Measurements from ENCODE around the gene METTL15.
"Not testable (repeated sequence)": the region's sequence is repeated elsewhere in the genome, so short reads cannot be mapped to it uniquely, and the experiment has no call there.

Gene METTL15

DNA sequence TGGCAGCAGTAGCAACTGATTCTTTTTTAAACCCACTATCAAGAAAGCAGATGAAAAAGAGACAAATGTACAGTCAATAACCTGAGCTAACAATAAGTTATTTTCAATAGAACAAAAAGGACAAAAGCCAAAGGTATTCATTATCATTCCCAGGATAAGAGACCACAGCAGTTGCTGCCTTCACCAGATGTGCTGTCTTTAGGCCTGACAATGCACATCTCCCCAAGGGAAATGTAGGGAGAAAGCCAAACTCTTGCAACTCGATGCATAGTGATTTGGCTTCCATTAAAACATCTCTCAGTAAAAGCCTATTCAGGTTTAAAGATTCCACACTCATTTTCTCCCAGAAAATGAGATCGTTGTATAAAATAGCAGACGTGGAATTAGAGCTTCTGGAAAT is 210.7 kb downstream of the METTL15 start:
- H3K4me3 ChIP-seq (ENCODE audit: low read depth in 1 of 2, low read length in 2 of 2) = no peak overlapping the region
- no peak overlapping the region for H3K27ac ChIP-seq (ENCODE audit: low read depth, low read length)
- no peaks in the 10 kb centered on the region for H3K27me3 ChIP-seq (ENCODE audit: control insufficient read depth in 1 of 2, insufficient read depth in 2 of 2, low read length in 2 of 2)
- H3K36me3 ChIP-seq (ENCODE audit: control insufficient read depth in 1 of 2, insufficient read depth in 2 of 2, low read length in 2 of 2) = peaks cover 0 to 6% of the 10 kb centered on the region in 2 donors
- no peaks in the 10 kb centered on the region for H3K4me1 ChIP-seq (ENCODE audit: control insufficient read depth in 1 of 2, insufficient read depth in 2 of 2, low read length in 2 of 2)
- H3K9ac ChIP-seq (ENCODE audit: low read depth in 1 of 2, low read length in 2 of 2) = no peak overlapping the region
- no peaks in the 10 kb centered on the region for H3K9me3 ChIP-seq (ENCODE audit: control insufficient read depth in 1 of 2, low read length in 2 of 2)

DNA sequence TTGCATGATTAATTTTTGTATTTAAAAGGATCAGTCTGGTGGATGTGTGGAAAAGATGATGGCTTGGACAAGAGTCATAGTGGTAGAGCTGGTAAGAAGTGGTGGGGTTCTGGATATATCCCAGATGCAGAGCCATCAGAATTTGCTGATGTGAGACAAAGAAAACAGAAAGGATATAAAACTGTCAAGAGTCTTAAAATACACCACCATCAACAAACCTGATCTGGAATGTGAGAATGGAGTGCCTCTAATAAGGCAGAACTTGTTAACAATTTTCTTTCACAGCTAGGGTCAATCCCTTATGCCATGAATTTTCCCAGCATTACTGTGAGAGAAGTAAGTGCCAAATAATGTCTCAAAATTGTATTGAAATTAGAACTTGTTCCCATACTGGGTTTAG is 215.4 kb downstream of the METTL15 start:
- no peaks in the 10 kb centered on the region for H3K27me3 ChIP-seq (ENCODE audit: control insufficient read depth in 1 of 2, insufficient read depth in 2 of 2, low read length in 2 of 2)
- no peak overlapping the region for H3K9ac ChIP-seq (ENCODE audit: low read depth in 1 of 2, low read length in 2 of 2)
- no peaks in the 10 kb centered on the region for H3K4me1 ChIP-seq (ENCODE audit: control insufficient read depth in 1 of 2, insufficient read depth in 2 of 2, low read length in 2 of 2)
- H3K36me3 ChIP-seq (ENCODE audit: control insufficient read depth in 1 of 2, insufficient read depth in 2 of 2, low read length in 2 of 2) = no peaks in the 10 kb centered on the region
- H3K4me3 ChIP-seq (ENCODE audit: low read depth in 1 of 2, low read length in 2 of 2) = no peak overlapping the region
- no peak overlapping the region for H3K27ac ChIP-seq (ENCODE audit: low read depth, low read length)
- no peaks in the 10 kb centered on the region for H3K9me3 ChIP-seq (ENCODE audit: control insufficient read depth in 1 of 2, low read length in 2 of 2)

DNA sequence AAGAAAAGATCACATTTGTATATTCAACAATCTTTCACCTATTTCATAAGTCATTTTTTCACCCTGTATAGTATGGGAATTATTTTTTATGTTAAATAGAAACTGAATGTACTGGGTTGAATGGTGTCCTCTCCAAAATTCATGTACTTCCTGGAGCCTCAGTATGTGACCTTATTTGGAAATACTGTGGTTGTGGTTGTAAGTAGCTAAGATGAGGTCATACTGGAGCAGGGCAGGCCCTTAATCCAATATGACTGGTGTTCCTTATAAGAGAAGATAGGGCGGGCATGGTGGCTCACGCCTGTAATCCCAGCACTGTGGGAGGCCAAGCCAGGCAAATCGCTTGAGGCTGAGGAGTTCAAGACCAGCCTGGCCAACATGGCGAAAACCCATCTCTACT is 224.2 kb downstream of the METTL15 start:
- H3K9ac ChIP-seq (ENCODE audit: low read depth in 1 of 2, low read length in 2 of 2); H3K9me3 ChIP-seq (ENCODE audit: control insufficient read depth in 1 of 2, low read length in 2 of 2); H3K36me3 ChIP-seq (ENCODE audit: control insufficient read depth in 1 of 2, insufficient read depth in 2 of 2, low read length in 2 of 2); H3K27me3 ChIP-seq (ENCODE audit: control insufficient read depth in 1 of 2, insufficient read depth in 2 of 2, low read length in 2 of 2); H3K4me1 ChIP-seq (ENCODE audit: control insufficient read depth in 1 of 2, insufficient read depth in 2 of 2, low read length in 2 of 2); H3K27ac ChIP-seq (ENCODE audit: low read depth, low read length); H3K4me3 ChIP-seq (ENCODE audit: low read depth in 1 of 2, low read length in 2 of 2): not testable (repeated sequence)

DNA sequence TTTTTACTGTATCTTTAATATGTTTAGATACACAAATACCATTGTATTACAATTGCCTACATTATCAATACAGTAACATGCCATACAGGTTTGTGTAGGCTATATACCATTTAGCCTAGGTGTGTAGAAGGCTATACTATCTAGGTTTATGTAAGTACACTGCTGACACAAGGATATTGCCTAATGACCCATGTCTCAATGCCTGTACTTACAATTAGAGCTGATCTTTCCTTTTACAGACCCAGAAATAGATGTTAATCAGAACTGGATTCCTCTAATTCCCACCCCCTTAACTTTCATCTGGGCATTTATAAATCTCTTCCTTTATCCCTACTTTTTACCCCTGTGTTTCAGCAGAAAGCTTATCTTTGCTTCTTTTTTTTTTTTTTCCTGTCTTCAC is 229.5 kb downstream of the METTL15 start:
- Histone ChIP-seq H3K36me3 (ENCODE audit: control insufficient read depth in 1 of 2, insufficient read depth in 2 of 2, low read length in 2 of 2) (no peaks in the 10 kb centered on the region), H3K4me3 (ENCODE audit: low read depth in 1 of 2, low read length in 2 of 2) (no peak overlapping the region), H3K27me3 (ENCODE audit: control insufficient read depth in 1 of 2, insufficient read depth in 2 of 2, low read length in 2 of 2) (no peaks in the 10 kb centered on the region), H3K9ac (ENCODE audit: low read depth in 1 of 2, low read length in 2 of 2) (no peak overlapping the region), H3K9me3 (ENCODE audit: control insufficient read depth in 1 of 2, low read length in 2 of 2) (peaks cover 4 to 7% of the 10 kb centered on the region in 2 donors), H3K27ac (ENCODE audit: low read depth, low read length) (no peak overlapping the region), H3K4me1 (ENCODE audit: control insufficient read depth in 1 of 2, insufficient read depth in 2 of 2, low read length in 2 of 2) (no peaks in the 10 kb centered on the region)

DNA sequence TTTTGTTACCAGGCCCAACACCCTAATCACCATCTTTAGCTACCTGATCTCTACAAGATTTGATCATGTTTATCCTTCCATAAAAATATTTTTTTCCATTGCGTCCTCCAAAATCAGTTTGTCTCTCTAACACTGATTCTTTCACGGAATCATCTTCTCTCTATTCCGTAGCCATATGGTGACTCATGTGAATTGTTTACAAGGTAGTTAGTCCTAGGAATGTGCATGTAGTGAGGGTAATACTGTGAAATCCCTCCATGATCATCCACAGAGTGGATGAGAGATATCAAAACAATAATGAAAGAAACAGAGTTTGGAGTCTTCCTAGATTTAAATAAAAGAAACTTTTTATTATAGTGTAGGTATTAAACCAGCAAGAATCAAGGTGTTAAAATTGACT is 230.2 kb downstream of the METTL15 start:
- H3K4me3 ChIP-seq (ENCODE audit: low read depth in 1 of 2, low read length in 2 of 2) = no peak overlapping the region
- H3K4me1 ChIP-seq (ENCODE audit: control insufficient read depth in 1 of 2, insufficient read depth in 2 of 2, low read length in 2 of 2) = no peaks in the 10 kb centered on the region
- H3K27me3 ChIP-seq (ENCODE audit: control insufficient read depth in 1 of 2, insufficient read depth in 2 of 2, low read length in 2 of 2) = no peaks in the 10 kb centered on the region
- H3K9ac ChIP-seq (ENCODE audit: low read depth in 1 of 2, low read length in 2 of 2) = no peak overlapping the region
- H3K27ac ChIP-seq (ENCODE audit: low read depth, low read length) = no peak overlapping the region
- H3K9me3 ChIP-seq (ENCODE audit: control insufficient read depth in 1 of 2, low read length in 2 of 2) = peaks cover 4 to 7% of the 10 kb centered on the region in 2 donors
- H3K36me3 ChIP-seq (ENCODE audit: control insufficient read depth in 1 of 2, insufficient read depth in 2 of 2, low read length in 2 of 2) = no peaks in the 10 kb centered on the region

DNA sequence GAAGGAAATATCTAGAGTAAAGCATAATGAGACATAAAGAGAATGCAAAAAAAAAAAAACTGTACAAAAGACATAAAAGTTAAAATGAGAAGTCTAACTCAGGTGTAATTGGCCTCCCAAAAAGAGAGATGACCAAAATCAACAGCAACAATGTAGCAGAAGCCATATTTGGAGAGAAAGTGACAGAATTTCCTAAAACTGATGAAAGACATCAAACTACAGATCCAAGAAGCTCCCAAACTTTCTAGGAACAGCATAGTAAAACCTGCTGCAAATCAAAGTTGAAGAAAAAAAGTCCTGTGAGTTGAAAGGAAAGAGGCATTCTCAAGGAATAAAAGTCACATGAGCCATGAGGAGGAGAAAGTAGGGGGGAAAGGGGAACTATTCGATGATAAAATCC is 231.3 kb downstream of the METTL15 start:
- H3K4me3 ChIP-seq (ENCODE audit: low read depth in 1 of 2, low read length in 2 of 2) = no peak overlapping the region
- H3K4me1 ChIP-seq (ENCODE audit: control insufficient read depth in 1 of 2, insufficient read depth in 2 of 2, low read length in 2 of 2) = no peaks in the 10 kb centered on the region

DNA sequence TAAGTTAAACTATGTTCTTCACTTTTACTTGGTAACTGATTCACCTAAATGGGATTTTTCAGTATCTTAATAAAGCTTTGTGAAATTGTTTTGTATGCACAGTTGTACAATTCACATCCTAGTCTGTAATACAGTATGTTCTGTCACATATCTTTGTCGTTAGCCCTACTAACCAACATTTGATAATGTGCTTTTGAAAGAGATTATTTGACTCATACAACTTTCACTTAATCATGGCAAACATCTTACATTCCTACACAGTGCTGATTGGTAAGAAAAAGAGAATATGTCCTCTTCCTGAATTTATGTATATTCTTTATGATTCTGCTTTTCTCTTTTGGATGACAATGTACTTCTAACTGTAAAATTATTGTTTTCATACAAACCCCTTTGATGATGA is 234.5 kb downstream of the METTL15 start:
- Histone ChIP-seq H3K27ac (ENCODE audit: low read depth, low read length) (no peak overlapping the region), H3K36me3 (ENCODE audit: control insufficient read depth in 1 of 2, insufficient read depth in 2 of 2, low read length in 2 of 2) (no peaks in the 10 kb centered on the region)

More for the DNA sequence above, 231.3 kb downstream of the METTL15 start:
- Histone ChIP-seq H3K9me3 (ENCODE audit: control insufficient read depth in 1 of 2, low read length in 2 of 2) (peaks cover 4 to 7% of the 10 kb centered on the region in 2 donors), H3K9ac (ENCODE audit: low read depth in 1 of 2, low read length in 2 of 2) (no peak overlapping the region), H3K27ac (ENCODE audit: low read depth, low read length) (no peak overlapping the region), H3K27me3 (ENCODE audit: control insufficient read depth in 1 of 2, insufficient read depth in 2 of 2, low read length in 2 of 2) (no peaks in the 10 kb centered on the region), H3K36me3 (ENCODE audit: control insufficient read depth in 1 of 2, insufficient read depth in 2 of 2, low read length in 2 of 2) (no peaks in the 10 kb centered on the region)

DNA sequence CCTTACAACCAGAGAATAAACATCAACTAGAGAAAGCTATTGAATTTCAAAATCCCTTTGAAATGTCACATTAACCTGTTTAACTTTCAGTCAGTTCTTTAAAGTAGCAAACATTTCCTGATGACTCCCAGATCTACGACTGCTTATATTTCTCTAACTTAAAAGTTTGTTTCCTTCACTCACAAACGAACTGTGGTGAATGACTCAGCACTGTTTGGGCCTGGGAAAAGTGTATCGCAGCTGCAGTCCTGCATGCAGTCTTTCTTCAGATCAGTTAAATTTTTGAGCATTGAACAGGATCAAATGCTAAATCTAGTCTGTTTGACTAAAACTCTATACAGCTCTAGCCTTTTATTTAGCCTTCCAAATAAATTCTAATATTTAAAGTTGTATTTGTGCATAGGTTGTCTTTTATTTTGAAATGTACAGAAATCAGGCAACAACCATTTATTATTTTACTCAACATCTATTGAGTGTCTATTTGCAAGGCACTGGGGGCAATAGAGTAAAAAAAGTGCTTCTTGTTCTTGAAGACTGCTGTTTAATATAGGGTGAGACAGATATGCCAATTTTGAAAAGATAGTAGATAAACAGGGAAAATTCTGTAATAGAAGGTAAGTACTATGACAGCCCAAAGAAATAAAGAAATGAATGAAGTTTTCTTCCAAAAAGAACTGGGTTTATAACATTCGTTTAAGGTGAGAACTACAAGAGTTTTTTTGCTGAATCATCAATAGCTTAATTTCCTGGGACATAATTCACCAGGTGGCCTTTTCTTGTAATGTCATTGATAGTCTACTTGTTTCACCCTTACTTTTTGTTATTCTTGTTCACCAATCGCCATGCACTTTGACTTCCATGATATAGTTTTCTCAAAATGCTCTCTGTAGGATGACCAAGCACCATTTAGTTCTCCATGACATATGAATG is 235.4 kb downstream of the METTL15 start:
- Histone ChIP-seq H3K9ac (ENCODE audit: low read depth in 1 of 2, low read length in 2 of 2) (no peak overlapping the region), H3K27me3 (ENCODE audit: control insufficient read depth in 1 of 2, insufficient read depth in 2 of 2, low read length in 2 of 2) (no peaks in the 10 kb centered on the region), H3K36me3 (ENCODE audit: control insufficient read depth in 1 of 2, insufficient read depth in 2 of 2, low read length in 2 of 2) (no peaks in the 10 kb centered on the region), H3K27ac (ENCODE audit: low read depth, low read length) (no peak overlapping the region), H3K4me3 (ENCODE audit: low read depth in 1 of 2, low read length in 2 of 2) (no peak overlapping the region), H3K9me3 (ENCODE audit: control insufficient read depth in 1 of 2, low read length in 2 of 2) (peaks cover 4 to 7% of the 10 kb centered on the region in 2 donors), H3K4me1 (ENCODE audit: control insufficient read depth in 1 of 2, insufficient read depth in 2 of 2, low read length in 2 of 2) (no peaks in the 10 kb centered on the region)

More for the DNA sequence above, 234.5 kb downstream of the METTL15 start:
- Histone ChIP-seq H3K4me3 (ENCODE audit: low read depth in 1 of 2, low read length in 2 of 2) (no peak overlapping the region), H3K27me3 (ENCODE audit: control insufficient read depth in 1 of 2, insufficient read depth in 2 of 2, low read length in 2 of 2) (no peaks in the 10 kb centered on the region), H3K9me3 (ENCODE audit: control insufficient read depth in 1 of 2, low read length in 2 of 2) (peaks cover 4 to 7% of the 10 kb centered on the region in 2 donors), H3K4me1 (ENCODE audit: control insufficient read depth in 1 of 2, insufficient read depth in 2 of 2, low read length in 2 of 2) (no peaks in the 10 kb centered on the region), H3K9ac (ENCODE audit: low read depth in 1 of 2, low read length in 2 of 2) (no peak overlapping the region)

DNA sequence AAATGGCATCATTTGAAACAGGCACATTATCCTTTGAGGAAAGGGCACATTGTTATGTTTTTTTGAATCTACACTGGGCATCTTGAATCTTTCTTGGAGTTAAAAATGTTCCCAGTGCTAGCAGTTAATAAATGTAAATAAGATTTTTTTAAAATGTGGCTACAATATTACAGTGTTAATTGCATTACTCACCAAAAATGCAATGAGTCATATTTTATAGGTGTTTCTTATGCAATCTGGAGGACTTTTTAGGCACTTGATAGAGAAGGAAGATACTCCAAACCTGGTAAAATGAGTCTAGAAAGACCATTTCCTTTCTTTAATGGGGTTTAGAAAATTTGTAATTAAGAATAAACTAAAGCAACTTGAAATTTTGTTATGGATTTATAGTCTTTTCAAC is 238.0 kb downstream of the METTL15 start:
- Histone ChIP-seq H3K9me3 (ENCODE audit: control insufficient read depth in 1 of 2, low read length in 2 of 2) (no peaks in the 10 kb centered on the region), H3K27me3 (ENCODE audit: control insufficient read depth in 1 of 2, insufficient read depth in 2 of 2, low read length in 2 of 2) (no peaks in the 10 kb centered on the region), H3K4me3 (ENCODE audit: low read depth in 1 of 2, low read length in 2 of 2) (no peak overlapping the region), H3K36me3 (ENCODE audit: control insufficient read depth in 1 of 2, insufficient read depth in 2 of 2, low read length in 2 of 2) (no peaks in the 10 kb centered on the region), H3K4me1 (ENCODE audit: control insufficient read depth in 1 of 2, insufficient read depth in 2 of 2, low read length in 2 of 2) (no peaks in the 10 kb centered on the region), H3K9ac (ENCODE audit: low read depth in 1 of 2, low read length in 2 of 2) (no peak overlapping the region), H3K27ac (ENCODE audit: low read depth, low read length) (no peak overlapping the region)

DNA sequence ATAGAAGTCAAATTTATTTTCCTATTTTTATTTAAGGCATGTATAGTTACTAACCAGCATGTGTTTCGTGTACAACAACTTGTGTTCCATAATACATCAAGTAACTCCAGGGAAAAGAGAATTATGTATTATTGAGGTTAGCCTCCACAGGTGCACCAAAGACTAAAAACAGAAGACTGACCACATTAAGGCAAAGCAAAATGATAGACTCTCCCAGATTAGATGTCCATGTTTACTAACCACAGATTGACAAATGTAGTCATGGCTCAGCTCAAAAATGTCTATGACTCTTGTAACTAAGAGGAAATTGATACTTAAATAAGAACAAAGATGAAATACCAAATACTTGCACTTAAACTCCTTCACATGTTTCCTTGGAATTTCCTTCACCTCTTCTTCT is 238.5 kb downstream of the METTL15 start:
- Histone ChIP-seq H3K27me3 (ENCODE audit: control insufficient read depth in 1 of 2, insufficient read depth in 2 of 2, low read length in 2 of 2) (no peaks in the 10 kb centered on the region), H3K4me1 (ENCODE audit: control insufficient read depth in 1 of 2, insufficient read depth in 2 of 2, low read length in 2 of 2) (no peaks in the 10 kb centered on the region), H3K27ac (ENCODE audit: low read depth, low read length) (no peak overlapping the region), H3K9ac (ENCODE audit: low read depth in 1 of 2, low read length in 2 of 2) (no peak overlapping the region), H3K4me3 (ENCODE audit: low read depth in 1 of 2, low read length in 2 of 2) (no peak overlapping the region), H3K36me3 (ENCODE audit: control insufficient read depth in 1 of 2, insufficient read depth in 2 of 2, low read length in 2 of 2) (no peaks in the 10 kb centered on the region), H3K9me3 (ENCODE audit: control insufficient read depth in 1 of 2, low read length in 2 of 2) (no peaks in the 10 kb centered on the region)
